ENCODE results near the gene LOXL1. TPM values are rescaled to one million over a fixed set of nuclear protein-coding genes. Genes with fewer than 3 reads are reported as not detected.
A peak's percentile ranks its signal among the peaks of the same experiment; 100 is the strongest.

The LOXL1 gene
- polyA plus RNA-seq, 1 donor from 2014 or later = 2.1 TPM

- Histone ChIP-seq H3K36me3 (ENCODE audit: insufficient read depth, low read length) (no peaks in the 10 kb centered on the region), H2AFZ (ENCODE audit: low read depth, low read length) (no peak overlapping the region), H4K20me1 (ENCODE audit: insufficient read depth) (no peaks in the 10 kb centered on the region), H3K27me3 (ENCODE audit: insufficient read depth, low read depth, low read length) (no peaks in the 10 kb centered on the region), H3K9me2 (ENCODE audit: insufficient read depth, low read length) (no peaks in the 10 kb centered on the region), H3K9me3 (ENCODE audit: low read length) (no peaks in the 10 kb centered on the region), H3K4me2 (ENCODE audit: low read length) (no peak overlapping the region), H3K27ac (ENCODE audit: low read length) (no peak overlapping the region), H3K4me3 (ENCODE audit: low read length) (no peak overlapping the region), H3F3A (ENCODE audit: insufficient read depth, low read length, poor library complexity, severe bottlenecking) (no peaks in the 10 kb centered on the region), H3K79me2 (replicated peaks; ENCODE audit: insufficient read depth, low read length) (no peaks in the 10 kb centered on the region), H3K9ac (ENCODE audit: low read length) (no peak overlapping the region)
- TF ChIP-seq SMC3 (conservative IDR thresholded peaks at IDR 0.05; ENCODE audit: poor library complexity) (peak; percentile 94), TAF1 (IDR thresholded peaks at IDR 0.05; ENCODE audit: low read depth) (no peak), RAD21 (conservative IDR thresholded peaks at IDR 0.05) (peak; percentile 95), POLR2AphosphoS5 (IDR thresholded peaks at IDR 0.05) (no peak), EP300 (conservative IDR thresholded peaks at IDR 0.05; ENCODE audit: poor library complexity, severe bottlenecking) (no peak), MXI1 (conservative IDR thresholded peaks at IDR 0.05; ENCODE audit: poor library complexity, severe bottlenecking) (peak; percentile 43), REST (IDR thresholded peaks at IDR 0.05; ENCODE audit: borderline replicate concordance) (no peak), CTCF (IDR thresholded peaks at IDR 0.05; ENCODE audit: poor library complexity, severe bottlenecking) (peak; percentile 96), EZH2 (IDR thresholded peaks at IDR 0.05; ENCODE audit: borderline replicate concordance, insufficient read depth, low read length, poor library complexity, severe bottlenecking) (no peak)
Observed at GRCh38 chr15:73908030-73908821, 18.0 kb upstream of the LOXL1 start.

DNA sequence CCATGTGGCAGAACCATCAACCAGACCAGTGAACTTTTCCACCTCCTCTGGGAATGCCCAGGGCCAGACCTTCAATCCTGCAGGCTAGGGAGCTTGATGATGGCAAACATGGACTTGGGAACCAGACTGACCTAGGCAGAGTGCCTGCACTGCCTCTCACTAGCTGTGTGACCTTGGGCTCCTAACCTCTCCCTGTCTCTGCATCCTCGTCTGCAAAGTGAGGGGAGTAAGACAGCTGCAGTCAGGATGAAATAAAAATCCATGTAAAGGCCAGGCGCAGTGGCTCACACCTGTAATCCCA lies 17.5 kb upstream of the LOXL1 start:
- Histone ChIP-seq H3K36me3 (ENCODE audit: insufficient read depth, low read length) (no peaks in the 10 kb centered on the region), H4K20me1 (ENCODE audit: insufficient read depth) (no peaks in the 10 kb centered on the region), H3K4me3 (ENCODE audit: low read length) (no peak overlapping the region), H3K9me3 (ENCODE audit: low read length) (no peaks in the 10 kb centered on the region), H2AFZ (ENCODE audit: low read depth, low read length) (no peak overlapping the region), H3F3A (ENCODE audit: insufficient read depth, low read length, poor library complexity, severe bottlenecking) (no peaks in the 10 kb centered on the region), H3K9me2 (ENCODE audit: insufficient read depth, low read length) (no peaks in the 10 kb centered on the region), H3K9ac (ENCODE audit: low read length) (no peak overlapping the region), H3K27me3 (ENCODE audit: insufficient read depth, low read depth, low read length) (no peaks in the 10 kb centered on the region), H3K79me2 (replicated peaks; ENCODE audit: insufficient read depth, low read length) (no peaks in the 10 kb centered on the region), H3K27ac (ENCODE audit: low read length) (no peak overlapping the region), H3K4me2 (ENCODE audit: low read length) (no peak overlapping the region)
- no peak for TF ChIP-seq MXI1 (conservative IDR thresholded peaks at IDR 0.05; ENCODE audit: poor library complexity, severe bottlenecking)
- TF ChIP-seq SMC3 (conservative IDR thresholded peaks at IDR 0.05; ENCODE audit: poor library complexity) = no peak
- no peak for TF ChIP-seq TAF1 (IDR thresholded peaks at IDR 0.05; ENCODE audit: low read depth)
- TF ChIP-seq CTCF (IDR thresholded peaks at IDR 0.05; ENCODE audit: poor library complexity, severe bottlenecking) = no peak
- TF ChIP-seq POLR2AphosphoS5 (IDR thresholded peaks at IDR 0.05) = no peak
- no peak for TF ChIP-seq REST (IDR thresholded peaks at IDR 0.05; ENCODE audit: borderline replicate concordance)
- no peak for TF ChIP-seq EZH2 (IDR thresholded peaks at IDR 0.05; ENCODE audit: borderline replicate concordance, insufficient read depth, low read length, poor library complexity, severe bottlenecking)
- TF ChIP-seq EP300 (conservative IDR thresholded peaks at IDR 0.05; ENCODE audit: poor library complexity, severe bottlenecking) = no peak
- TF ChIP-seq RAD21 (conservative IDR thresholded peaks at IDR 0.05) = no peak
